NCI-H1048 (cell line): ENCODE measurements around the gene SLC26A11.
"Not testable (repeated sequence)": the region's sequence is repeated elsewhere in the genome, so short reads cannot be mapped to it uniquely, and the experiment has no call there.

Experiments used
- DNase-seq: peaks from one replicate; lab custom pipeline; 2025; lab: John Stamatoyannopoulos, UW

Gene SLC26A11

DNA sequence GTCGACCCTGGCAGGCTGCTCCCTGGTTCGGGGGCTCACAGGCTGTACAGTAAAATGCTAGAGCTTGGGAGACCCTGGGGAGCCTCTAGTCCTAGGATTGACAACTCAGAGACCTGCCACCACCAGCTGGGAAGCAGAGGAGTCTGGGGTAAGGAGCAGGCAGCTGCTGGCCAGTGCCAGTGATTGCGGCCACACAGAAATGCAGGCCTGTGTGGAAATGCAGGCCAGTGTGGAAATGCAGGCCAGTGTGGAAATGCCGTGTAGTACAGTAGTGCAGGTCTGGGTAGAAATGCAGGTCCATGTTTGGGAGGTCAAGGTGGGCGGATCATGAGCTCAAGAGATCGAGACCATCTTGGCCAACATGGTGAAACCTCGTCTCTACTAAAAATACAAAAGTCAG is 23.6 kb upstream of the SLC26A11 start:
- no peak for DNase-seq

GRCh38 chr17:80198144-80198661 is 22.0 kb upstream of the SLC26A11 start:
- no peak for DNase-seq

GRCh38 chr17:80199295-80199694 is 20.9 kb upstream of the SLC26A11 start:
- not testable (repeated sequence) for DNase-seq

DNA sequence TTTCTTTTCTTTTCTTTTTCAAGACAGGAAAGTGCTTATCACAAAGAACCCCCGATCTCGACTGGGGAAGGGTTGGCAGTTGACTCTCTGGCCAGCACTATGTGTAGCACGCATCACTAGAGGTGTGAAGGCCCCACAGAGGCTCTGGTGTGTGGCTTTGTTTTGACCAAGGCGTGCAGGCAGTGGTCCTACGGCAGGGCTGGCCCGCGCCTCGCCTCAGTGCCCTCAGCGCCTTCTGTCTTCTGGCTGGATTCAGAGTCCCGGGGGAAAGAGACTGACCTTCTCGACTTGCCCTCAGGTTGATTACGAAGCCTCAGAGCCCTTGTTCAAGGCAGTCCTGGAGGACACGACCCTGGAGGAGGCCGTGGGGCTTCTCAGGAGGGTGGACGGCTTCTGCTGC is 18.8 kb upstream of the SLC26A11 start:
- DNase-seq = no peak

- no peak for DNase-seq
Observed at GRCh38 chr17:80202197-80202596, 18.0 kb upstream of the SLC26A11 start.

- no peak for DNase-seq
Observed at GRCh38 chr17:80203471-80203963, 16.7 kb upstream of the SLC26A11 start.

DNA sequence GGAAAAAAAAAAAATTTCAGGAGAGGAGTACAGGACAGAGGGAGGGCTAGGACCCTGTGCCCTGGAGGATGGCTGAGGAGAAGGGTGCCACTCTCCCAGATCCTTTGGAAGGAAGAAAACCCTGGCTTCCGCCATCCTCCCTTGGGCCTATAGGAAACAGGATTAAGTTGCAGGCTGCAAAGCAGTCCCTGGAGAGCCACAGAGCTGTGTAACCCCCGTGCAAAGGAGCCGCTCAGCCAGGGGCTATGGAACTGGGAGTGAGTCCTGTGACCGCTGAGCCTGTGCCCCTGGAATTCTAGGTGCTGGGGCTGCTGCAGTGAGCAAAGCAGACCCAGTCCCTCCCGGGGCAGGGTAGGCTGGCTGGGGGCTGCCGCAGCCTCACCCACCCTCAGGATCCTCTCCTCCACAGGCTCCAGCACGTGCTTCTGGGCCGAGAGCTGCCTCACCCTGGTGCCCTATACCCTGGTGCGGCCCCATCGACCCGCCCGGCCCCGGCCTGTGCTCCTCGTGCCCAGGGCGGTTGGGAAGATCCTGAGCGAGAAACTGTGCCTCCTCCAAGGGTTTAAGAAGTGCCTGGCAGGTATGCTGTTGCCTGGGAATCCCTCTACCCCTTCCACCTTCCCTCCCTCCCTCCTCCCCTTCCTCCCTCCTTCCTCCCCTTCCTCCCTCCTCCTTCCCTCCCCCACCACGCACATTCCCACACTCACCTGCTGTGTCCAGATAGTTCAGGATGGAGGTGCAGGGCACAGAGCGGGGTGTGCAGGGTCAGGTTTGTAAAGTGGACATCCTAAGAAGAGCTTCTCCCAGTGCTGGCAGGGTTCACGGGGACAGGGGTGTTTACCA is 15.4 kb upstream of the SLC26A11 start:
- DNase-seq = no peak

DNA sequence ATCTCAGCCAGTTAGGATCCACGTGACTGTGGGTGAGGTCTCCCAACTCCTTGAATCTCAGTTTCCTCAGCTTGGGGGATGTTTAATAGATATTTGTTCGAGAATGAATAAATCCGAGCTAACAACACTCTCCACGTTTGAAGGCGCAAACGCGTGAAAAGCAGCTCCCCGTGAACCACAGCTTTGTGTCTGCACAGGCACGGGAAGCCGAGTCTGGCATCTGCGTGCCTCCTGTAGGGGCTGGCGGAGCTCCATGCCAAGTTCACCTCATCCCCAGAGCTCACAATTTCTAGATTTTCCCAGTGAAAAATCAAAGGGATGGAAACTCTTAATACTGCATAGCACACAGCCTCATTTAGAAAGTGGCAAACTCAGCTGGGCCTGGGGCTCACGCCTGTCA is 14.4 kb upstream of the SLC26A11 start:
- no peak for DNase-seq

DNA sequence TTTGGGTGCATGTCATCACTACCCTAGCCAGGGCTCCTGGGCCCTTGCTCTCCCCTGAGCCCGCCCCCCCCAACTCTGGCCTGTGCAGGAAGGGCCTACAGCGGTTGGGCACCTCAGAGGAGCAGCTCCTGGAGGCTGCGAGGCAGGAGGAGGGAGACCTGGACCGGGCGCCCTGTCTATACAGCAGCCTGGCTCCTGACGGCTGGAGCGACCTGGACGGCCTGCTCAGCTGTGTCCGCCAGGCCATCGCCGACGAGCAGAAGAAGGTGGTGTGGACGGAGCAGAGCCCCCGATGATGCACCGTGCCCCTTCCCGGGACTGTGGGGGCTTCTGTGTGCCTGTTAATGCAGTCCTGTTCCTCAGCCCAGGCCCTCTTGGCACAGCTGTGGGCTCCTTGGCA is 12.2 kb upstream of the SLC26A11 start:
- DNase-seq = no peak

- DNase-seq = no peak
Observed at GRCh38 chr17:80209765-80210164, 10.5 kb upstream of the SLC26A11 start.

DNA sequence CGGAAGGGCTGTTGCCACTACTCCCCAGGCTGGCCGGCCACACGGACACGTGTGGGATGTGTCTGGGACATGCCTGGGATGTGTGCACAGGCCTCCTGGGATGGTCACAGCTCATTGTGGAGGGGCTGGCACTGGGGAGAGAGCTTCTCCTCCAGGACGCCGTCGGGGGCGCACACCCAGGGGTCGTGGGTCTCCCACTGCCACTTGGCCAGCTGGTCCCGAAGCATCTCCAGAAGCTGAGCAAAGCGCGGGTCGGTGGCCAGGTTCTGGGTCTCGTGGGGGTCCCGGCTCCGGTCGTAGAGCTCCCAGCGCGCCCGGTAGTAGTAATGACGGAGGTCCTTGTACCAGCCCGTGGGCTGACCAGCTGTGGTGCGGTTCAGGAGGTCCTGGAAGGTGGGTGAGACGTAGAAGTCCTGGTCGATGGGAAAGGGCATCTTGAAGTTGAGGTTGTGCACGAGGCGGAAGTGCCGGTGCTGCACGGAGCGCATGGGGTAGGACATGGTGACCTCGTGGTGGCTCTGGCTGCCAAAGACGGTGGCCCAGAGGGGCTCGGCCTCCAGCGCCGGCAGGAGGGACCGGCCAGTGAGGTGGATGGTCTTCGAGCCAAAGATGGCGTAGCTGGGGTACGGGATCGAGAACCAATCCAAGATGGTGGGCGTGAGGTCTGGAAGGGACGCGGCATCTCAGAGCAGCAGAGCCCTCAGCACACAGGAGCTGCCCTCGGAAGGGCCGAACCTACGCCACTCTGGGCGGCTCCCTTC is 9.7 kb upstream of the SLC26A11 start:
- DNase-seq = no peak

GRCh38 chr17:80212109-80212508 is 8.1 kb upstream of the SLC26A11 start:
- no peak for DNase-seq

DNA sequence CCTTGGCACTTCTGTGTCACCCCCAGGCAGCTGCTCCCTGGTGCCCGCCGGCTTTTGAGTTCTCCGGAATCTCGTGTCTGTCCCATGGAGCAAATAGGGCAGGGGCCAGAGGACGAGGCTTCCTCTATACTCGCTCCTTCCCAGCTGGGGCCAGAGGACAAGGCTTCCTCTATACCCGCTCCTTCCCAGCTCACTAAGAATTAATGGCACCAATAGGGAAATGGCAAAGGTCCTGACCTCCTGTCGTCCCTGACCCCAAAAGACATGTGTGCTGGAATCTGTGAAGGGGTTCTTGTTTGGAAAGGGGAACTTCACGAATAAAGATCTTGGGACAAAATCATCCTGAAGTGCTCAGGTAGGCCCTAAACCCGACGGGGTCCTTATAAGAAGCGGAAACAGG is 7.7 kb upstream of the SLC26A11 start:
- DNase-seq = no peak

- DNase-seq = no peak
Observed at GRCh38 chr17:80212962-80213642, 7.1 kb upstream of the SLC26A11 start.

GRCh38 chr17:80213643-80213975 is 6.6 kb upstream of the SLC26A11 start:
- DNase-seq = no peak

GRCh38 chr17:80214012-80214877 is 6.0 kb upstream of the SLC26A11 start:
- DNase-seq = no peak

DNA sequence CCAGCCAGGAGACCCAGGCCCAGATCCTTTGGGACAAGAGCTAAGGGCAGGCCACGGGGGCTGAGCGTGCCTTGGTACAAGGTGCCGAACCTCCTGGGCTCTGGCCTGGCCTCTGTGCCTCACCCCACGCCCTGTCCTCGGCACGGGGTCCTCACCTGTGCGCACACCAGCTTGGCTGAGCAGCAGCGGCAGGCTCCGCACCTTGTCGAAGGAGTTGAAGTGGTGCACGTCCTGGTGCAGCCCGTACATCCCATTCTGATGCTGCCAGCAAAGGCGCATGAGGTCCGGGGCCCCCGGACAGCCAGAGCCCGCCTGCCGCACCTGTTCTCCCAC is 5.4 kb upstream of the SLC26A11 start:
- DNase-seq = no peak

DNA sequence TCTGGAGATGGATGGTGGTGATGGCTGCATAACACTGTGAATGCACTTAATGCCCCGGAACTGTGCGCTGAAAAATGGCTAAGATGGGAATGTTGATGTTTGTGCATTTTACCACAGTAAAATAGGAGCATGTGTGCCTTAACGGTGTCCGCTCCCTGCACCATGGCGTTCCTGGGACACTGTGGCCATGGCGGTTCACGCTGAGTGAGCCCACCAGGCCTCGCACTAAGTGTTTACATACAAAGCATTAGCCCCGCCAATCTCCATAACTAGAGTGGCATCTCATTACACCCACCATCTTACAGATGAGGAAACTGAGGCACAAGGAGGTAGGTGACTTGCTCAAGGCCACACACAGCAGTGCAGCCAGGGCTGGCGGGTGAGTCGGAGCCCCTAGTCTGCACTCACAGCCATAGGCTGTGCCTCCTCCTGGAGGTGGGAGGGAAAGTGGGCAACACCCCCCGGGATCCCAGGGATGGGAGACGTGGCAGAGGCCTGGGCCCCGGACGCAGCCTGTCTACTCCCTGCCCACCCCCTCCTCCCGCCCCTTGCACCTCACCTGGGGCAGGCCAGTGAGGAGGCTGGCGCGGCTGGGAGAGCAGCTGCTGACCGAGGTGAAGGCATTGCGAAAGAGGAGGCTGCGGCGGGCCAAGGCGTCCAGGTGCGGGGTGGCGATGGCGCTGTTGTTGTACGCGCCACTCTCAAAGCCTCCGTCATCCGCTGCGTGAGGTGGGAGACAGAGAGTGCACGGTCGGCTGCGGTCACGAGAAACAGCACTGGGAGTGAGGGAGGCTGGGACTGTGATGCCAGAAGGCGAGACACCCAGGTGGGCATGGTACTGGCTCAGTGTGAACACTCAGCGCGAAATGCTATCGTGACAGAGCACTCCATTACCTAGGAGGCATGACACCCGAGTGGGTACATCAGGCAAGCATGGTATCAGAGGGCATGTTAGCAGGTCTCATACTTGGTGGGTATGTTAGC is 3.5 kb upstream of the SLC26A11 start:
- no peak for DNase-seq

- DNase-seq = no peak
Observed at GRCh38 chr17:80217703-80218362, 2.4 kb upstream of the SLC26A11 start.

DNA sequence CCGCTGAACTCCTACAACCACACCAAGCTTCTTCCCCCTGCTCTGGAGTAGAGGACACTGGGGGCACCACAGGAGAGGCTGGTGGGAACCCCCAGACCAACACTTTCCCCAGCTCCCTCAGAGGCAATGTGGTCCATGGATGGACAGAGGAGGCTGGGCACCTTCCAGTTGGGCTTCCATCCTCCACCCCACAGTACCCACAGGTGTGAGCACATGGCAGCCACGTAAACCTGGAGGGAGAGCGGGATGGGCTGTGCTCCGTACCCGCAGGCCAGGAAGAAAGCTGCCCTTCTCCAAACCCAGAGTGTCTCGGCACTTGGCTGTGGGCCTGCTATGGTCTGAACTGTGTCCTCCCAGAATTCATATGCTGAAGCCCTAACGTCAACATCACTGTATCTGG is 1.8 kb upstream of the SLC26A11 start:
- DNase-seq = no peak
